Ovary (tissue), 9 donors: ENCODE results near the gene LRIG3. TPM values are rescaled to one million over a fixed set of nuclear protein-coding genes. Genes with fewer than 3 reads are reported as not detected.

ENCODE experiments used
- DNase-seq, 5 donors: peaks; one replicate each; pipeline ENCODE4 v3.0.0-alpha.2; 2019 to 2020
- H3K27ac ChIP-seq, 2 donors: fragments of 200-600 bp; one replicate each; pipeline versions ENCODE4 v1.5.1 to v1.8.0; 2019 to 2022
- H3K27me3 ChIP-seq: fragments of 200-600 bp; one replicate; pipeline ENCODE4 v1.8.0; 2022
- H3K36me3 ChIP-seq: fragments of 200-600 bp; sonication (generic); one replicate; pipeline ENCODE4 v1.5.1; 2019
- H3K4me1 ChIP-seq: one replicate; pipeline ENCODE4 v1.8.1; 2013; ENCODE audit warnings: mild to moderate bottlenecking, moderate library complexity; ENCODE audit not compliant: insufficient read depth
- H3K4me3 ChIP-seq: fragments of 200-600 bp; sonication (generic); one replicate; pipeline ENCODE4 v1.5.1; 2017
- H3K9me3 ChIP-seq, 2 donors: fragments of 200-600 bp in 1 of 2; sonication (generic) in 1 of 2; one replicate each; pipeline versions ENCODE4 v1.5.1 to v1.8.1; 2013 to 2019; ENCODE audit warnings: mild to moderate bottlenecking in 1 of 2, moderate library complexity in 1 of 2
- EP300 ChIP-seq: sonication (generic); formaldehyde crosslinking; IDR thresholded peaks from one replicate; pipeline ENCODE4 v1.6.1; 2017; ENCODE audit warnings: antibody characterized with exemption
- POLR2A ChIP-seq: fragments of 450-650 bp; IDR thresholded peaks from one replicate; pipeline ENCODE4 v1.6.1; 2017; ENCODE audit warnings: antibody characterized with exemption, mild to moderate bottlenecking, moderate library complexity
- WGBS, 3 donors: extraction: QIAGEN DNeasy Blood & Tissue Kit in 1 of 3; methylation state at CpG; one replicate each; pipeline versions ENCODE4 v1.1.5 to v1.1.7; 2013 to 2017; 5-methylcytosine and 5-hydroxymethylcytosine counted together
- intact Hi-C, 4 donors: fragments of 100-400 bp; cut with DNase I; formaldehyde crosslinking; loops; one replicate each; pipeline versions ENCODE4 v1.11.0 to v1.15.1; 2022 to 2023
- polyA plus RNA-seq, 2 donors: library from polyadenylated mRNA; stranded (reverse); fragments of 200-250 nt in 1 of 2; fragments of 350-450 nt in 1 of 2; fragmentation: Illumina TruSeq in 1 of 2; extraction: RNeasy Lipid Tissue Mini Kit (QIAGEN cat#74804) in 1 of 2; gene quantifications; one replicate each; pipeline ENCODE4 v1.2.3, GENCODE V29; 2013 to 2014
- total RNA-seq, 7 donors: library from RNA; depleted of rRNA in 2 of 7; stranded (reverse); fragments of >200 nt in 2 of 7; fragmentation: NEBNext Ultra II Directional in 3 of 7; extraction: Animal tissue kit (Norgen Biotek cat#: 25700) in 3 of 7; gene quantifications; one replicate each; pipeline versions ENCODE4 v1.1.0 to v1.2.4, GENCODE V29; 2016 to 2023
- TF ChIP-seq, protein P1 (sequence below), 3 donors: fragments of 450-650 bp in 2 of 3; fragments of 200-600 bp in 1 of 3; IDR thresholded peaks; one replicate each; pipeline versions ENCODE4 v1.5.1 to v1.8.0; 2016 to 2022; ENCODE audit warnings: antibody characterized with exemption in 3 of 3, mild to moderate bottlenecking in 1 of 3
- donor health status: DM: no; HTN: no; CAD: no; lungs with moderate emphysema.
- donor health status: DM: no; HTN: no; CAD: no.
- donor health status: Bipolar disorder and iron deficiency.
- donor health status: DM: yes; HTN: yes; CAD: no.
- donor health status: DM: no; HTN: no; CAD: no.
- donor health status: DM: yes; HTN: yes; CAD: no.

The LRIG3 gene
- total and polyA plus RNA-seq, 9 donors = 23.4 to 59.4 (median 27.9) TPM

DNA sequence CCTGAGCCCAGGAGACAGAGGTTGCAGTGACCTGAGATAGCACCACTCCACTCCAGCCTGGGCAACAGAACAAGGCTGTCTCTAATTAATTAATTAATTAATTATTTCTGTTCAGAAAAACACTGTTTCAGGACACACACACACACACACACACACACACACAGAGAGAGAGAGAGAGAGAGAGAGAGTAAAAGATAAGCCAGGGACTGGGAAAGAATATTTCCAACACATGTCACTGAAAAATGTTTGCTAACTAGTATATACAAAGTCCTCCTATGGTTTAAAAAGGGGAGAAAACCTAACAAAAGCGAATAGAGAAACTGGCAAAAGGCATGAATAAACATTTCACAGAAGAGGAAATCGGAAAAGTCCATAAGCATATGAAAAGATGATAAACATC is 18.1 kb upstream of the LRIG3 start:
- no peak overlapping the region for H3K27ac ChIP-seq
- intact Hi-C loops = no loop called here
- H3K36me3 ChIP-seq = no peaks in the 10 kb centered on the region
- H3K4me3 ChIP-seq = no peak overlapping the region
- H3K4me1 ChIP-seq = no peaks in the 10 kb centered on the region
- DNase-seq = no peak
- 57 to 72% (median 69%) methylated on average over 2 of the region's 2 CpGs for WGBS, 3 donors
- no peaks in the 10 kb centered on the region for H3K27me3 ChIP-seq
- TF ChIP-seq POLR2A (no peak), EP300 (no peak)
- TF ChIP-seq, protein P1, sequence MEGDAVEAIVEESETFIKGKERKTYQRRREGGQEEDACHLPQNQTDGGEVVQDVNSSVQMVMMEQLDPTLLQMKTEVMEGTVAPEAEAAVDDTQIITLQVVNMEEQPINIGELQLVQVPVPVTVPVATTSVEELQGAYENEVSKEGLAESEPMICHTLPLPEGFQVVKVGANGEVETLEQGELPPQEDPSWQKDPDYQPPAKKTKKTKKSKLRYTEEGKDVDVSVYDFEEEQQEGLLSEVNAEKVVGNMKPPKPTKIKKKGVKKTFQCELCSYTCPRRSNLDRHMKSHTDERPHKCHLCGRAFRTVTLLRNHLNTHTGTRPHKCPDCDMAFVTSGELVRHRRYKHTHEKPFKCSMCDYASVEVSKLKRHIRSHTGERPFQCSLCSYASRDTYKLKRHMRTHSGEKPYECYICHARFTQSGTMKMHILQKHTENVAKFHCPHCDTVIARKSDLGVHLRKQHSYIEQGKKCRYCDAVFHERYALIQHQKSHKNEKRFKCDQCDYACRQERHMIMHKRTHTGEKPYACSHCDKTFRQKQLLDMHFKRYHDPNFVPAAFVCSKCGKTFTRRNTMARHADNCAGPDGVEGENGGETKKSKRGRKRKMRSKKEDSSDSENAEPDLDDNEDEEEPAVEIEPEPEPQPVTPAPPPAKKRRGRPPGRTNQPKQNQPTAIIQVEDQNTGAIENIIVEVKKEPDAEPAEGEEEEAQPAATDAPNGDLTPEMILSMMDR (IDR thresholded peaks at IDR 0.05) = no peak
- no peaks in the 10 kb centered on the region for H3K9me3 ChIP-seq

GRCh38 chr12:58934528-58934927 is 14.2 kb upstream of the LRIG3 start:
- no peak for DNase-seq
- no peaks in the 10 kb centered on the region for H3K9me3 ChIP-seq
- 63 to 90% (median 85%) methylated on average over 3 of the region's 3 CpGs for WGBS, 3 donors

GRCh38 chr12:58932806-58933681 is 12.7 kb upstream of the LRIG3 start:
- Histone ChIP-seq H3K36me3 (no peaks in the 10 kb centered on the region), H3K4me1 (no peaks in the 10 kb centered on the region), H3K9me3 (no peaks in the 10 kb centered on the region), H3K27ac (no peak overlapping the region), H3K4me3 (no peak overlapping the region), H3K27me3 (no peaks in the 10 kb centered on the region)
- WGBS, 3 donors = 58 to 80% (median 76%) methylated on average over 8 of the region's 8 CpGs
- no peak for TF ChIP-seq EP300
- TF ChIP-seq POLR2A = no peak
- TF ChIP-seq, protein P1 (IDR thresholded peaks at IDR 0.05) = no peak
- DNase-seq = no peak
- intact Hi-C loops = no loop called here

More at GRCh38 chr12:58934528-58934927, 14.2 kb upstream of the LRIG3 start:
- H3K27me3 ChIP-seq = no peaks in the 10 kb centered on the region
- no peaks in the 10 kb centered on the region for H3K4me1 ChIP-seq
- H3K4me3 ChIP-seq = no peak overlapping the region
- no peak overlapping the region for H3K27ac ChIP-seq
- no peak for TF ChIP-seq EP300
- TF ChIP-seq, protein P1 (IDR thresholded peaks at IDR 0.05) = no peak
- TF ChIP-seq POLR2A = no peak
- intact Hi-C loops = no loop called here
- no peaks in the 10 kb centered on the region for H3K36me3 ChIP-seq

DNA sequence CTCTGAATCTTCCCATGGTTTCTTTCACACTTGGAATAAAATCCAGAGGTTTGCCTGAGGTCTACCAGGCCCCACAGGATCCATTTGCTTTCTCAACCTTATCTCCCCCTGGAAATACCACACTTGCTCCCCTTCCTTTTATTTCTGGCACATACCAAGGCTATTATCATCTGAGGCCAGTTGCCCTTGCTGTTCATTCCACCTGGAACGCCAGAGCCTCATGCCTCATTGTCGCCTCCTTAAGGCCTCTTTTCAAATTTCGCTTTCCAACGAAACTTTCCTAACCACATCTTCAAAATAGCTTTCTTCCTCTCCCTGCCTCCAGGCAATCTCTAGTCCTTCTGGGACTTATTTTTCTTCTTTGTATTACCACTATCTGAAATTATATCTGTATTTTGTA is 11.2 kb upstream of the LRIG3 start:
- TF ChIP-seq, protein P1 (IDR thresholded peaks at IDR 0.05) = no peak
- TF ChIP-seq EP300 (no peak), POLR2A (no peak)
- Histone ChIP-seq H3K36me3 (no peaks in the 10 kb centered on the region), H3K27ac (no peak overlapping the region), H3K4me3 (no peak overlapping the region), H3K27me3 (no peaks in the 10 kb centered on the region), H3K9me3 (no peaks in the 10 kb centered on the region), H3K4me1 (no peaks in the 10 kb centered on the region)
- no peak for DNase-seq
- 93 to 96% (median 94%) methylated on average over 4 of the region's 4 CpGs for WGBS, 3 donors
- intact Hi-C loops = no loop called here
